ENCODE data around the gene SLC34A1. TPM values are rescaled to one million over a fixed set of nuclear protein-coding genes. Genes with fewer than 3 reads are reported as not detected.

The SLC34A1 gene
- total and polyA plus RNA-seq, 4 donors, result 0.23 to 1.0 (median 0.47) TPM

DNA sequence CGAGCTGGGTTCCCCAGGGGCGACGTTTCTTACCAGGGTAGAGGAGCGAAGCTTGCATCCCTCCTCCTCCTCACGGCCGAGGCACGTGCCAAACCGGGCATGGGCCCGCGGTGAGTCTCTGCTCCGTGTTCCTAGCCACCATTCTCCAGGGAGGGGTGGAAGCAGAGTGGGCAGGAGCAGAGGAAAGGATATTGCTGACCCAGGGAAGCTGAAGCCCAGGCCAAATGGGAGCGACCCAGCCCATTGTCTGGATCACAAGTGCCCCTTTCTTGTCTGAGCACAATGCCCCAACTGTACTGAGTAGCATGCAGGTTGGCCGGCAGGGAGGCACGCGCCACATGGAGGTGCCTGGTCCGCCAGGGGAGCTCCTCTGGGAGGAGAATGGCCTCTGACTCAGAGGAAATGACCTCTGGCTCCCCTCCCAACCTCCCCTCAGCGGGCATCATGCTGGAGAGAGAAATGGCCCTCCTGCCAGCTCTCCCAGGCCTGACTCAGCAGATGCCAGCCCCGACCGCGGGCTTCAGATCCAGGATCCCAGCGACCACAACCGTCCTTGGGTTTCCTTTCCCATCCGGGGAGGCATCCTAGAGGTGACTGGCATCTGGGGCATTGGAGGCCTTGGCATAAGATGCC lies 63.5 kb downstream of the SLC34A1 start:
- Histone ChIP-seq H3K9me3 (ENCODE audit: control insufficient read depth in 4 of 4, low read length in 3 of 4) (no peaks in the 10 kb centered on the region), H3K36me3 (ENCODE audit: control insufficient read depth in 4 of 4, insufficient read depth in 3 of 4, low read depth in 1 of 4, low read length in 3 of 4) (no peaks in the 10 kb centered on the region), H3K4me3 (ENCODE audit: low read depth in 1 of 3, low read length in 3 of 3) (peak overlapping the region in 1 of 3 donors; percentile 65), H3K27me3 (ENCODE audit: control insufficient read depth in 4 of 4, insufficient read depth in 4 of 4, low read length in 3 of 4) (no peaks in the 10 kb centered on the region), H3K27ac (ENCODE audit: low read depth in 1 of 2, low read length in 2 of 2) (no peak overlapping the region), H3K9ac (ENCODE audit: low read depth in 1 of 2, low read length in 2 of 2) (no peak overlapping the region), H3K4me1 (ENCODE audit: control insufficient read depth in 4 of 4, insufficient read depth in 4 of 4, low read length in 3 of 4) (peaks cover 5 to 18% (median 9%) of the 10 kb centered on the region in 4 donors)
- 14% methylated on average over 23 of the region's 23 CpGs for WGBS
- DNase-seq (ENCODE audit: low spot score), result no peak
- TF ChIP-seq TAF1 (conservative IDR thresholded peaks at IDR 0.05), result no peak
- TF ChIP-seq EGR1 (IDR thresholded peaks at IDR 0.05; ENCODE audit: low read depth in 2 of 2), result no peak
- peak; percentile 54 for TF ChIP-seq NR2F2 (IDR thresholded peaks at IDR 0.05)

Other genes with a start within 250 kb of the SLC34A1 start
- 10 to 100 TPM in 1 of 2 donors, 1 to 10 TPM in 1; 8.5 to 10.3 TPM for gene RAB24, start 80.7 kb upstream of the SLC34A1 start, total RNA-seq
- gene RAB24, start 80.7 kb upstream of the SLC34A1 start, polyA plus RNA-seq, result 10 to 100 TPM; 13.8 to 19.0 TPM
- gene PRELID1, start 80.6 kb upstream of the SLC34A1 start, total RNA-seq, result 10 to 100 TPM; 47.9 to 58.4 TPM
- gene PRELID1, start 80.6 kb upstream of the SLC34A1 start, polyA plus RNA-seq, result 100 to 1,000 TPM; 112 to 200 TPM
- 10 to 100 TPM in 1 of 2 donors, 1 to 10 TPM in 1; 6.0 to 36.8 TPM for gene MXD3, start 72.5 kb upstream of the SLC34A1 start, total RNA-seq
- gene MXD3, start 72.5 kb upstream of the SLC34A1 start, polyA plus RNA-seq, result 1 to 10 TPM; 1.9 to 8.0 TPM
- 100 to 1,000 TPM; 279 to 478 TPM for gene LMAN2, start 32.8 kb upstream of the SLC34A1 start, total RNA-seq
- gene LMAN2, start 32.8 kb upstream of the SLC34A1 start, polyA plus RNA-seq, result 100 to 1,000 TPM; 243 to 449 TPM
- 10 to 100 TPM; 10.2 to 53.8 TPM for gene RGS14, start 26.5 kb upstream of the SLC34A1 start, total RNA-seq
- 10 to 100 TPM; 30.7 to 35.8 TPM for gene RGS14, start 26.5 kb upstream of the SLC34A1 start, polyA plus RNA-seq
- gene PFN3, start 16.2 kb downstream of the SLC34A1 start, total RNA-seq, result not detected
- gene PFN3, start 16.2 kb downstream of the SLC34A1 start, polyA plus RNA-seq, result not detected
- 100 to 1,000 TPM in 1 of 2 donors, 10 to 100 TPM in 1; 27.7 to 256 TPM for gene F12, start 25.1 kb downstream of the SLC34A1 start, total RNA-seq
- gene F12, start 25.1 kb downstream of the SLC34A1 start, polyA plus RNA-seq, result 100 to 1,000 TPM; 294 to 328 TPM
- 10 to 100 TPM; 15.2 to 24.0 TPM for gene GRK6, start 42.2 kb downstream of the SLC34A1 start, total RNA-seq
- 1 to 10 TPM; 3.1 to 6.4 TPM for gene GRK6, start 42.2 kb downstream of the SLC34A1 start, polyA plus RNA-seq
- under 1 TPM; 0.17 to 0.37 TPM for gene PRR7, start 62.4 kb downstream of the SLC34A1 start, total RNA-seq
- gene PRR7, start 62.4 kb downstream of the SLC34A1 start, polyA plus RNA-seq, result 1 to 10 TPM in 1 of 2 donors, under 1 TPM in 1; 0.60 to 1.4 TPM
- 1 to 10 TPM; 2.3 to 4.9 TPM for gene DBN1, start 89.2 kb downstream of the SLC34A1 start, total RNA-seq
- 1 to 10 TPM; 1.5 to 1.8 TPM for gene DBN1, start 89.2 kb downstream of the SLC34A1 start, polyA plus RNA-seq
- 10 to 100 TPM in 1 of 2 donors, 1 to 10 TPM in 1; 7.0 to 36.0 TPM for gene PDLIM7, start 113.2 kb downstream of the SLC34A1 start, total RNA-seq
- 1 to 10 TPM; 5.5 to 10.0 TPM for gene PDLIM7, start 113.2 kb downstream of the SLC34A1 start, polyA plus RNA-seq
- 10 to 100 TPM; 10.2 to 19.2 TPM for gene DOK3, start 125.4 kb downstream of the SLC34A1 start, total RNA-seq
- 1 to 10 TPM; 1.7 to 2.9 TPM for gene DOK3, start 125.4 kb downstream of the SLC34A1 start, polyA plus RNA-seq
- gene DDX41, start 132.5 kb downstream of the SLC34A1 start, total RNA-seq, result 10 to 100 TPM; 42.4 to 58.5 TPM
- 10 to 100 TPM; 20.4 to 48.7 TPM for gene DDX41, start 132.5 kb downstream of the SLC34A1 start, polyA plus RNA-seq
- 10 to 100 TPM; 14.3 to 31.8 TPM for gene FAM193B, start 170.1 kb downstream of the SLC34A1 start, total RNA-seq
- gene FAM193B, start 170.1 kb downstream of the SLC34A1 start, polyA plus RNA-seq, result 10 to 100 TPM; 15.5 to 16.2 TPM
- 100 to 1,000 TPM in 1 of 2 donors, 10 to 100 TPM in 1; 68.8 to 143 TPM for gene TMED9, start 207.8 kb downstream of the SLC34A1 start, total RNA-seq
- gene TMED9, start 207.8 kb downstream of the SLC34A1 start, polyA plus RNA-seq, result 100 to 1,000 TPM in 1 of 2 donors, 10 to 100 TPM in 1; 66.7 to 234 TPM
- 10 to 100 TPM; 12.6 to 18.7 TPM for gene B4GALT7, start 215.7 kb downstream of the SLC34A1 start, total RNA-seq
- gene B4GALT7, start 215.7 kb downstream of the SLC34A1 start, polyA plus RNA-seq, result 10 to 100 TPM in 1 of 2 donors, 1 to 10 TPM in 1; 8.1 to 19.7 TPM